ENCODE data around the gene GPSM3.

GRCh38 chr6:32158052-32158451 lies 34.4 kb downstream of the GPSM3 start:
- TF ChIP-seq CTCF (IDR thresholded peaks at IDR 0.05) (no peak), POLR2A (IDR thresholded peaks at IDR 0.05) (no peak)
